Left ventricle myocardium inferior (tissue), 1 donor: ENCODE measurements around the gene NID1. TPM values are rescaled to one million over a fixed set of nuclear protein-coding genes. Genes with fewer than 3 reads are reported as not detected.
"Not testable (repeated sequence)": the region's sequence is repeated elsewhere in the genome, so short reads cannot be mapped to it uniquely, and the experiment has no call there.

Experiments
- DNase-seq: peaks from one replicate; pipeline ENCODE4 v3.0.0-alpha.2; 2020
- H3K27ac ChIP-seq: fragments of 200-600 bp; replicated peaks from 2 replicates; pipeline ENCODE4 v1.8.0; 2021
- H3K27me3 ChIP-seq: fragments of 200-600 bp; 2 replicates; pipeline ENCODE4 v1.8.0; 2021; ENCODE audit warnings: low read depth
- H3K36me3 ChIP-seq: fragments of 200-600 bp; 2 replicates; pipeline ENCODE4 v1.8.0; 2021
- H3K4me1 ChIP-seq: fragments of 200-600 bp; 2 replicates; pipeline ENCODE4 v1.8.0; 2021
- H3K4me3 ChIP-seq: fragments of 200-600 bp; 2 replicates; pipeline ENCODE4 v1.8.0; 2021; ENCODE audit warnings: mild to moderate bottlenecking, moderate library complexity
- H3K9me3 ChIP-seq: fragments of 200-600 bp; replicated peaks from 2 replicates; pipeline ENCODE4 v1.8.0; 2021
- intact Hi-C: fragments of 100-400 bp; cut with micrococcal nuclease; formaldehyde crosslinking; loops from one replicate; pipeline ENCODE4 v1.11.0; 2022
- total RNA-seq: library from RNA; stranded (reverse); fragmentation: NEBNext Ultra II Directional; extraction: Animal tissue kit (Norgen Biotek cat#: 25700); gene quantifications from one replicate; pipeline ENCODE4 v1.2.1, GENCODE V29; 2021
- TF ChIP-seq, protein P1 (sequence below): fragments of 200-600 bp; IDR thresholded peaks from 2 replicates; pipeline ENCODE4 v1.8.0; 2021; ENCODE audit warnings: antibody characterized with exemption, mild to moderate bottlenecking, borderline replicate concordance
- donor health status: DM: no; HTN: yes; CAD: no; lungs with severe emphysema.

Gene NID1
- total RNA-seq, 1 donor from 2014 or later: 40.4 TPM

- TF ChIP-seq, protein P1, sequence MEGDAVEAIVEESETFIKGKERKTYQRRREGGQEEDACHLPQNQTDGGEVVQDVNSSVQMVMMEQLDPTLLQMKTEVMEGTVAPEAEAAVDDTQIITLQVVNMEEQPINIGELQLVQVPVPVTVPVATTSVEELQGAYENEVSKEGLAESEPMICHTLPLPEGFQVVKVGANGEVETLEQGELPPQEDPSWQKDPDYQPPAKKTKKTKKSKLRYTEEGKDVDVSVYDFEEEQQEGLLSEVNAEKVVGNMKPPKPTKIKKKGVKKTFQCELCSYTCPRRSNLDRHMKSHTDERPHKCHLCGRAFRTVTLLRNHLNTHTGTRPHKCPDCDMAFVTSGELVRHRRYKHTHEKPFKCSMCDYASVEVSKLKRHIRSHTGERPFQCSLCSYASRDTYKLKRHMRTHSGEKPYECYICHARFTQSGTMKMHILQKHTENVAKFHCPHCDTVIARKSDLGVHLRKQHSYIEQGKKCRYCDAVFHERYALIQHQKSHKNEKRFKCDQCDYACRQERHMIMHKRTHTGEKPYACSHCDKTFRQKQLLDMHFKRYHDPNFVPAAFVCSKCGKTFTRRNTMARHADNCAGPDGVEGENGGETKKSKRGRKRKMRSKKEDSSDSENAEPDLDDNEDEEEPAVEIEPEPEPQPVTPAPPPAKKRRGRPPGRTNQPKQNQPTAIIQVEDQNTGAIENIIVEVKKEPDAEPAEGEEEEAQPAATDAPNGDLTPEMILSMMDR: no peak
- peaks cover under 1% of the 10 kb centered on the region for H3K4me1 ChIP-seq
- intact Hi-C loops: no loop called here
- no peak overlapping the region for H3K27ac ChIP-seq
- no peaks in the 10 kb centered on the region for H3K9me3 ChIP-seq
- H3K36me3 ChIP-seq: no peaks in the 10 kb centered on the region
- H3K4me3 ChIP-seq: no peak overlapping the region
- H3K27me3 ChIP-seq: no peaks in the 10 kb centered on the region
- DNase-seq: no peak
These were observed 134.3 kb downstream of the NID1 start for GRCh38 chr1:235930543-235930942.

GRCh38 chr1:235929216-235929615, 135.7 kb downstream of the NID1 start:
- intact Hi-C loops: no loop called here
- TF ChIP-seq, protein P1: no peak
- Histone ChIP-seq H3K27ac (no peak overlapping the region), H3K4me1 (no peaks in the 10 kb centered on the region), H3K4me3 (no peak overlapping the region), H3K9me3 (no peaks in the 10 kb centered on the region), H3K27me3 (no peaks in the 10 kb centered on the region), H3K36me3 (no peaks in the 10 kb centered on the region)
- DNase-seq: no peak

GRCh38 chr1:235928197-235928596, 136.7 kb downstream of the NID1 start:
- intact Hi-C loops: no loop called here
- Histone ChIP-seq H3K27ac (no peak overlapping the region), H3K36me3 (no peaks in the 10 kb centered on the region), H3K4me1 (peaks cover 10% of the 10 kb centered on the region), H3K9me3 (no peaks in the 10 kb centered on the region), H3K4me3 (no peak overlapping the region), H3K27me3 (no peaks in the 10 kb centered on the region)
- TF ChIP-seq, protein P1: no peak
- DNase-seq: no peak

DNA sequence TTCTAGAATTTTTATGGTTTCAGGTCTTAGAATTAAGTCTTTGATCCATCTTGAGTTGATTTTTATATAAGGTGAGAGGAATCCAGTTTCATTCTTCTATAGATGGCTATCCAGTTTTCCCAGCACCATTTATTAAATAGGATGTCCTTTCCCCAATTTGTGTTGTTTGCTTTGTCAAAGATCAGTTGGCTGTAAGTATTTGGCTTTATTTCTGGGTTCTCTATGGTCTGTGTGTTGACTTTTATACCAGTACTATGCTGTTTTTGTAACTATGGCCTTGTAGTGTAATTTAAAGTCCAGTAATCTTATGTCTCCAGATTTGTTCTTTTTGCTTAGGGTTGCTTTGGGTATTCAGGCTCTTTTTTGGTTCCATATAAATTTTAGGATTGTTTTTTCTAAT, 137.3 kb downstream of the NID1 start:
- DNase-seq, H3K36me3 ChIP-seq, intact Hi-C loops, H3K4me1 ChIP-seq, H3K27me3 ChIP-seq, H3K27ac ChIP-seq, H3K9me3 ChIP-seq, H3K4me3 ChIP-seq: not testable (repeated sequence)

Other genes with a start within 250 kb of the NID1 start
- 10.3 TPM for gene LYST, start 198.2 kb downstream of the NID1 start, total RNA-seq
- gene GPR137B, start 77.4 kb upstream of the NID1 start, total RNA-seq: 36.7 TPM
- 7.2 TPM for gene ERO1B, start 216.9 kb upstream of the NID1 start, total RNA-seq